ENCODE results near the gene MYO6. TPM values are rescaled to one million over a fixed set of nuclear protein-coding genes. Genes with fewer than 3 reads are reported as not detected.

The MYO6 gene
- total RNA-seq, 1 donor = under 0.01 TPM

- no peak for DNase-seq (ENCODE audit: low read depth in 2 of 3, low spot score in 2 of 3)
Measured at GRCh38 chr6:75819776-75820487, 70.9 kb downstream of the MYO6 start.

- DNase-seq (ENCODE audit: low read depth in 2 of 3, low spot score in 2 of 3) = no peak
Measured at GRCh38 chr6:75824160-75824559, 75.1 kb downstream of the MYO6 start.

GRCh38 chr6:75827163-75827562 is 78.1 kb downstream of the MYO6 start:
- no peak for DNase-seq (ENCODE audit: low read depth in 2 of 3, low spot score in 2 of 3)

GRCh38 chr6:75830959-75831885 is 82.2 kb downstream of the MYO6 start:
- no peak for DNase-seq (ENCODE audit: low read depth in 2 of 3, low spot score in 2 of 3)

GRCh38 chr6:75834447-75834846 is 85.4 kb downstream of the MYO6 start:
- no peak for DNase-seq (ENCODE audit: low read depth in 2 of 3, low spot score in 2 of 3)

- no peak for DNase-seq (ENCODE audit: low read depth in 2 of 3, low spot score in 2 of 3)
Measured at GRCh38 chr6:75842191-75842590, 93.2 kb downstream of the MYO6 start.

- no peak for DNase-seq (ENCODE audit: low read depth in 2 of 3, low spot score in 2 of 3)
Measured at GRCh38 chr6:75842732-75843131, 93.7 kb downstream of the MYO6 start.

GRCh38 chr6:75843396-75843795 is 94.4 kb downstream of the MYO6 start:
- DNase-seq (ENCODE audit: low read depth in 2 of 3, low spot score in 2 of 3) = no peak

- DNase-seq (ENCODE audit: low read depth in 2 of 3, low spot score in 2 of 3) = no peak
Measured at GRCh38 chr6:75848274-75848673, 99.2 kb downstream of the MYO6 start.

GRCh38 chr6:75849329-75850025 is 100.4 kb downstream of the MYO6 start:
- DNase-seq (ENCODE audit: low read depth in 2 of 3, low spot score in 2 of 3) = no peak

- DNase-seq (ENCODE audit: low read depth in 2 of 3, low spot score in 2 of 3) = no peak
Measured at GRCh38 chr6:75850026-75850833, 101.2 kb downstream of the MYO6 start.

- no peak for DNase-seq (ENCODE audit: low read depth in 2 of 3, low spot score in 2 of 3)
Measured at GRCh38 chr6:75852721-75853120, 103.7 kb downstream of the MYO6 start.

GRCh38 chr6:75853806-75854205 is 104.8 kb downstream of the MYO6 start:
- no peak for DNase-seq (ENCODE audit: low read depth in 2 of 3, low spot score in 2 of 3)

- DNase-seq (ENCODE audit: low read depth in 2 of 3, low spot score in 2 of 3) = peak in 2 of 3 donors; percentile 36 to 69
Measured at GRCh38 chr6:75855052-75855451, 106.0 kb downstream of the MYO6 start.

- DNase-seq (ENCODE audit: low read depth in 2 of 3, low spot score in 2 of 3) = no peak
Measured at GRCh38 chr6:75856902-75857301, 107.9 kb downstream of the MYO6 start.

- no peak for DNase-seq (ENCODE audit: low read depth in 2 of 3, low spot score in 2 of 3)
Measured at GRCh38 chr6:75863001-75863400, 114.0 kb downstream of the MYO6 start.

GRCh38 chr6:75863784-75864183 is 114.7 kb downstream of the MYO6 start:
- DNase-seq (ENCODE audit: low read depth in 2 of 3, low spot score in 2 of 3) = no peak

- no peak for DNase-seq (ENCODE audit: low read depth in 2 of 3, low spot score in 2 of 3)
Measured at GRCh38 chr6:75864446-75864845, 115.4 kb downstream of the MYO6 start.

GRCh38 chr6:75870389-75870788 is 121.3 kb downstream of the MYO6 start:
- no peak for DNase-seq (ENCODE audit: low read depth in 2 of 3, low spot score in 2 of 3)

- no peak for DNase-seq (ENCODE audit: low read depth in 2 of 3, low spot score in 2 of 3)
Measured at GRCh38 chr6:75874224-75874623, 125.2 kb downstream of the MYO6 start.
